ENCODE measurements around the gene CD24. TPM values are rescaled to one million over a fixed set of nuclear protein-coding genes. Genes with fewer than 3 reads are reported as not detected.
"Not testable (repeated sequence)": the region's sequence is repeated elsewhere in the genome, so short reads cannot be mapped to it uniquely, and the experiment has no call there.

Gene CD24
- total RNA-seq, 1 donor from 2014 or later, result 0.13 TPM

DNA sequence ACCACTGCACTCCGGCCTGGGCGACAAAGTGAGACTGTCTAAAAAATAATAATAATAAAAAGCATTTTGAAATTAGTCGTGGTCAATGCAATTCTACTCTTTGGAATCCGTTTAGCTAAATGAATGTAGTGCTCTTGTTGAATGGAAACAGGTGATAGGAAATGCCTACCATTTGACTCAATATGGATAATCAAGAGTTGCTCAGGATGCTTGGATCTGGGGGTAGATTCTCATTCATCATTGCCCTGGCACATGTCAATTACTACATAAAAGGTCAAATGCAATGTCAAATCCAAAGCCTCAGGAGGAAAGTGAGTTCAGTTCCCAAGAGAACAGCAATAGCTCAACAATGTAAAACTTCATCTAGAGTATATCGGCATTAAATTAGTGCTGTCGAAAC, 3.8 kb downstream of the CD24 start:
- not testable (repeated sequence) for DNase-seq (ENCODE audit: low read depth in 2 of 2)

DNA sequence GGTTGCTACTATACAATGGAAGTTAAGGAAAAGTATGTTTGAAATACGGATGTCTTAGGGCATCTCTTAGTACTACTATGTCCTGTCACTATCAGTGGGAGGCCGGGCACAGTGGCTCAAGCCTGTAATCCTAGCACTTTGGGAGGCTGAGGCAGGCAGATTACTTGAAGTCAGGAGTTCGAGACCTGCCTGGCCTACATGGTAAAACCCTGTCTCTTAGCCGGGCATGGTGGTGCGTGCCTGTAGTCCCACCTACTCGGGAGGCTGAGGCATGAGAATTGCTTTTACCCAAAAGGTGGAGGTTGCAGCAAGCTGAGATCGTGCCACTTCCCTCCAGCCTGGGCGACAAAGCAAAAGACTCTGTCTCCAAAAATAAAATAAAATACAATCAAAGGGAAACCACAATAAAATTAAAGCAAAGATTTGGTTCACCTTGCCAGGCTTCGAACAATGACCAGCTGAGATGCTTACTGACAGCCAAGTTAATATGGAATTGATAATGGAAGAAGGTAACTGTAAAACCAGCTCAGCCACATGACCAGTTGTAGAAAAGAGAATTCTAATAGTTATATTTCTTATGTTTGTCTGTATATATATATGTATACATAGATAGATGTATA, 6.5 kb downstream of the CD24 start:
- no peak for DNase-seq (ENCODE audit: low read depth in 2 of 2)

GRCh38 chr6:106966671-106967640, 7.6 kb downstream of the CD24 start:
- no peak for DNase-seq (ENCODE audit: low read depth in 2 of 2)

- DNase-seq (ENCODE audit: low read depth in 2 of 2), result no peak
Observed at GRCh38 chr6:106966229-106966628, 8.3 kb downstream of the CD24 start.

- DNase-seq (ENCODE audit: low read depth in 2 of 2), result no peak
Observed at GRCh38 chr6:106964954-106965353, 9.6 kb downstream of the CD24 start.

- no peak for DNase-seq (ENCODE audit: low read depth in 2 of 2)
Observed at GRCh38 chr6:106964099-106964498, 10.4 kb downstream of the CD24 start.

GRCh38 chr6:106963544-106963943, 11.0 kb downstream of the CD24 start:
- DNase-seq (ENCODE audit: low read depth in 2 of 2), result no peak

DNA sequence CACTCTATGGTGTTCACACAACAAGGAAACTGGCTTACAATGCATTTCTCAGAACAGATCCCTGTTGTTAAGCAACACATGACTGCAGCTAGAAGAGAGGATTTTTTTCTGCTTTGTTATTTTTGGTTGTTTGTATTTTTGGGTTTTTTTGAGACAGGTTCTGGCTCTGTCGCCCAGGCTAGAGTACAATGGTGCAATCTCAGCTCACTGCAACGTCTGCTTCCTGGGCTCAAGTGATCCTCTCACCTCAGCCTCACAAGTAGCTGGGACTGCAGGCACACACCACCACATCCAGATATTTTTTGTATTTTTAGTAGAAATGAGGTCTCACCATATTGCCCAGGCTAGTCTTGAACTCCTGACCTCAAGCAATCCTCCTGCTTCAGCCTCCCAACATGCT, 12.7 kb downstream of the CD24 start:
- DNase-seq (ENCODE audit: low read depth in 2 of 2), result no peak

- DNase-seq (ENCODE audit: low read depth in 2 of 2), result no peak
Observed at GRCh38 chr6:106961136-106961535, 13.4 kb downstream of the CD24 start.

GRCh38 chr6:106959985-106960384, 14.5 kb downstream of the CD24 start:
- DNase-seq (ENCODE audit: low read depth in 2 of 2), result no peak

- DNase-seq (ENCODE audit: low read depth in 2 of 2), result no peak
Observed at GRCh38 chr6:106939848-106940247, 34.7 kb downstream of the CD24 start.

- DNase-seq (ENCODE audit: low read depth in 2 of 2), result no peak
Observed at GRCh38 chr6:106939208-106939607, 35.3 kb downstream of the CD24 start.

DNA sequence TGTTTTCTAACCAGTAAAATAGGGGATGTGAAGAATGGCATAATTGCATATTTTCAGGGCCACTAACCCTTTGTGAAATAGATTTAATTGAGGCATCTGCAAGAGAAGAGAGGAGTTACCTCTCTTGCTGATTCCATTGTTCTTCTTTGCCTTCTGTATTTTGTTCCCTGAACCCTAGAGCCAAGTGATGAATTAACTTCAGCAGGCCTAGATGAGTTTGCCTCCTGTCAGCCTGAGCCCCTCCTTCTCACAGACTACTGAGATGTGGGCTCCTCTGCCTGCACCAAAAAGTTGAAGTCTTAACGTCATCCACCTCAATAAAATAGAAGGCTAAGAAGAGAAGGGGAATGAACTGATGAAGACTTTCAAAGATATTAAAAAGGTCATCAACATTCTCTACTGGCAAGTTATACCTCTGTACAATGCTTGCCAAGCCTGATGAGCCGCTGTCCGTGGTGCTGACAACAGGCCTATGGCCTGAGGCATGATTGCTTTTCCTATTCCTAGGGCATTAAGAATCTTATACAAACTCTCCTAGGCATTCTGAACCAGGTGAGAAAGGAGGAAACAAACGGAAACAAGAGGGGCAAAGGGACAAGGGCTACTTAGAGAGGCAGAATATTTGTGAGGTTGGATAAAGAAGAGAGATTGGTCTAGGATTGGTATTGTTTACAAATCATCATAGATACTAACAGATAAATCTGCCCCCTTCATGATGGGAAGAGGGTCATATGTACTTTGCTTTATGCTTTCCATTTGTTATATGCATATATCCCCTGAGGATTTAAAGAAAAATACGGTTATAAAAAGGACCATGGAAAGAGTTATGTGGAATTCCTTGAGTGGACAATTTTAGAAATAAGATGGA, 46.8 kb downstream of the CD24 start:
- peak; percentile 10 to 39 for DNase-seq (ENCODE audit: low read depth in 2 of 2)

DNA sequence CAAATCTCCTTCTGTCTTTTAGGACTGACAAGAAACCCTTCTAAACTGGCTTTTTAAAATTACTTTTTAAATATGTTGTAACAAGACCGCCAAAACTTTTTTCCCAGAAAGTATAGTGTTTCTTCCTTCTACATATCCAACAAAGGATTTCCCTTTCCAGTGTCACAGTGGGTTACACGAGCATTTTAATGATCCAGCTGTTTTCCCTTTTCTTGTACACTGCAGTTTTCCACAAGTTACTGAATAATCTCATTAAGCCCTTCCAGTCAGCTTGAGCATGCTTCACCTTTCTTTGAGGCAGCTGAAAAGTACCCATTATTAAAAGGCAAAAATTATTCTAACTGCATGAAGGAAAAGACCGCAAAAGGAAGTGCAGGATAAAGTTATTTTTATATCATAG, 48.6 kb downstream of the CD24 start:
- DNase-seq (ENCODE audit: low read depth in 2 of 2), result no peak

DNA sequence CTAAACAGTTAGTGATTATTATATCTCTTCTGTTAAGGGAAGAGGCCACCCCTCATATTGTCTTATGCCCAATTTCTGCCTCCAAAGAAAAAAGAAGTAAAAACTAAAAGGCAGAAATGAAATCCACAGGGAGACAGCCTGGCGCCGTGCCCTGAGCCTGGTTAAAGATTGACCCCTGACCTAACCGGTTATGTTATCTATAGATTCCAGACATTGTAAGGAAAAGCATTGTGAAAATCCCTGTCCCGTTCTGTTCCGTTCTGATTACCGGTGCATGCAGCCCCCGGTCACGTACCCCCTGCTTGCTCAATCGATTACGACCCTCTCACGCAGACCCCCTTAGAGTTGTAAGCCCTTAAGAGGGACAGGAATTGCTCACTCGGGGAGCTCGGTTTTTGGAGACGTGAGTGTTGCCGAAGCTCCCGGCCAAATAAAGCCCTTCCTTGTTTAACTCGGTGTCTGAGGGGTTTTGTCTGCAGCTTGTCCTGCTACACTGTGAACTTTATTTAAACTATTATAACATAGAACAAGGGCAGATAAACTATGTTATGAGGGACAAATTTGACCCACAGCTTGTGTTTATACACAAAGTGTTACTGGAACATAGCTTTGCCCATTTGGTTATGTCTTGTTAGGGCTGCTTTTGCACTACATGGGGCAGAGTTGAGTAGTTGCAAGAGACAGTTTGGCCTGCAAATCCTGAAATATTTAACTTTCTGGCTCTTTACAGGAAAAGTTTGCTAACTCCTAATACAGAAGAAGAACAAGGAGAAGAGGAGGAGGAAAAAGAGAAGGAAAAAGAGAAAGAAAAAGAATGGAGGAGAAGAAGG, 49.6 kb downstream of the CD24 start:
- no peak for DNase-seq (ENCODE audit: low read depth in 2 of 2)

- DNase-seq (ENCODE audit: low read depth in 2 of 2), result no peak
Observed at GRCh38 chr6:106922626-106923025, 51.9 kb downstream of the CD24 start.

Other genes starting within 250 kb of the CD24 start
- gene MTRES1, start 53.5 kb upstream of the CD24 start, total RNA-seq, result 6.7 and 6.8 TPM in 2 replicates
- gene BEND3, start 140.8 kb upstream of the CD24 start, total RNA-seq, result 1.2 and 2.7 TPM in 2 replicates

Measured in dermis microvascular lymphatic vessel endothelial cell (primary cell).